HFF-Myc (cell line): ENCODE results near the gene KIF24.

Source experiments
- DNase-seq: peaks from one replicate; pipeline ENCODE4 v3.0.0-alpha.2; 2011; ENCODE audit warnings: low read depth; ENCODE audit errors: extremely low read depth
- H3K4me3 ChIP-seq: replicated peaks from 2 replicates; pipeline ENCODE4 v1.5.1; 2011; ENCODE audit warnings: low read depth, mild to moderate bottlenecking, control low read depth, low read length
- CTCF ChIP-seq: IDR thresholded peaks from 2 replicates; pipeline ENCODE4 v1.5.1; 2012; ENCODE audit warnings: mild to moderate bottlenecking, low read depth, low read length, control low read depth; ENCODE audit errors: missing control alignments

KIF24 gene

GRCh38 chr9:34291423-34291822 is 37.6 kb downstream of the KIF24 start:
- H3K4me3 ChIP-seq = no peak overlapping the region
- no peak for DNase-seq
- no peak for TF ChIP-seq CTCF

GRCh38 chr9:34291023-34291422 is 38.0 kb downstream of the KIF24 start:
- no peak for TF ChIP-seq CTCF
- no peak overlapping the region for H3K4me3 ChIP-seq

GRCh38 chr9:34289159-34289558 is 39.9 kb downstream of the KIF24 start:
- no peak overlapping the region for H3K4me3 ChIP-seq
- DNase-seq = no peak
- TF ChIP-seq CTCF = no peak

More at GRCh38 chr9:34291023-34291422, 38.0 kb downstream of the KIF24 start:
- DNase-seq = no peak

- no peak overlapping the region for H3K4me3 ChIP-seq
- DNase-seq = no peak
- no peak for TF ChIP-seq CTCF
Observed at GRCh38 chr9:34282096-34282495, 47.0 kb downstream of the KIF24 start.

GRCh38 chr9:34279411-34279810 is 49.7 kb downstream of the KIF24 start:
- DNase-seq = no peak
- H3K4me3 ChIP-seq = no peak overlapping the region
- no peak for TF ChIP-seq CTCF
